A549 treated with DMSO at 1 μM for 4 hours (cell line): Measurements from ENCODE around the gene RHOJ. TPM values are rescaled to one million over a fixed set of nuclear protein-coding genes. Genes with fewer than 3 reads are reported as not detected.

Source experiments
- total RNA-seq: library from RNA; stranded (reverse); fragments of 200-300 nt; extraction: Qiagen RNA extraction; gene quantifications from 5 replicates; pipeline ENCODE4 v1.2.3, GENCODE V29; 2022; ENCODE audit warnings: low read depth

Gene RHOJ
- total RNA-seq, result not detected in 5 replicates

GRCh38 chr14:63204407-63205043 is at the start of gene RHOJ:
TSS of gene RHOJ (plus strand) at chr14:63204443. CDS start at chr14:63204870, 427 bp downstream.

GRCh38 chr14:63318835-63319234 is 114.6 kb downstream of the RHOJ start, which contains the start of gene GPHB5:
TSS of gene GPHB5 (minus strand) at chr14:63318935. CDS start at chr14:63317849, 1,086 bp downstream.

Other genes starting within 250 kb of the RHOJ start
- gene KCNH5, start 159.0 kb upstream of the RHOJ start, total RNA-seq, result 0.02 to 0.06 TPM (median 0.05 TPM) in 4 of 5 replicates, not detected in the other
- gene GPHB5, start 114.5 kb downstream of the RHOJ start, total RNA-seq, result not detected in 5 replicates